Dermis blood vessel endothelial cell (primary cell): Measurements from ENCODE around the gene SULT4A1. TPM values are rescaled to one million over a fixed set of nuclear protein-coding genes. Genes with fewer than 3 reads are reported as not detected.
"Not testable (repeated sequence)": the region's sequence is repeated elsewhere in the genome, so short reads cannot be mapped to it uniquely, and the experiment has no call there.

Source experiments
- DNase-seq: peaks from one replicate; pipeline ENCODE4 v3.0.0; 2010
- total RNA-seq: library from RNA; depleted of rRNA; stranded (reverse); fragments of >200 nt; gene quantifications from 2 replicates; pipeline ENCODE4 v1.2.3, GENCODE V29; 2014

SULT4A1 gene
- 0.05 TPM in 1 of 2 replicates, not detected in the other for total RNA-seq

GRCh38 chr22:43862074-43862881, at the start of gene SULT4A1:
TSS of gene SULT4A1 (minus strand) at chr22:43862513. CDS start at chr22:43862382, 131 bp downstream.
- DNase-seq, result peak; percentile 9

DNA sequence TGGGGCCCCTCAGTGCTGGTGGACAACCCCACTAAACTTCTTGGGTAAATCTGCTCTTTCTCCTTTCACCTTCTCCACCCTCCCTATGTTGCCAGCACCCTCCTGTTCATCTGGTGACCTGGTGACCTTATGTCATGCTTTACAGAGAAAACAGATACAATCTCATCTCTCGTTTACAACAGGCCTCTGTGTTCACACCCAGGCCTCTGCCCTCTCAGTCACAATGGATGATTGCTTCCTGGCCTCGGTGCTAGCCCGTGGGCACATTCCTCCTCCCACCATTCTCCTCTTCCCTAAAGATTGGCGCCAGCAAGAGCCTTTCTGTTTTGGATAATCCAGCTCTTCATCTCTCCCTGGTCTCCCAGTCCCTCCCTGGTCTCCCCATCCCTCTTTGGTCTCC, 49.0 kb upstream of the SULT4A1 start:
- DNase-seq, result no peak

- DNase-seq, result no peak
Observed at GRCh38 chr22:43910178-43910695, 47.9 kb upstream of the SULT4A1 start.

DNA sequence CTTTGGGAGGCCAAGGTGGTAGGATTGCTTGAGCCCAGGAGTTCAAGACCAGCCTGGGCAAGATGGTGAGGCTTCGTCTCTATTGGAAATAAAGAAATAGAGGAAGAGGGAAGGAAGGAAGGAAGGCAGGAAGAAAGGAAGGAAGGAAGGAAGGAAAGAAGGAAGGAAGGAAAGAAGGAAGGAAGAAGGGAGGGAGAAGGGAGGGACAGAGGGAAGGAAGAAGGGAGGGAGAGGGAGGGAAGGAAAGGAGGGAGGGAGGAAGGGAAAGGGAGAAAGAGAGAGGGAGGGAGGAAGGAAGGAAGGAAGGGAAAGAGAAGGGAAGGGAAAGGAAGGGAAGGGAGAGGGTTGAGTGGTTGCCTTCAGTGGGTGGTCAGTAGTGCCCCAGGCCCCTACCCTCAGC, 47.4 kb upstream of the SULT4A1 start:
- no peak for DNase-seq

DNA sequence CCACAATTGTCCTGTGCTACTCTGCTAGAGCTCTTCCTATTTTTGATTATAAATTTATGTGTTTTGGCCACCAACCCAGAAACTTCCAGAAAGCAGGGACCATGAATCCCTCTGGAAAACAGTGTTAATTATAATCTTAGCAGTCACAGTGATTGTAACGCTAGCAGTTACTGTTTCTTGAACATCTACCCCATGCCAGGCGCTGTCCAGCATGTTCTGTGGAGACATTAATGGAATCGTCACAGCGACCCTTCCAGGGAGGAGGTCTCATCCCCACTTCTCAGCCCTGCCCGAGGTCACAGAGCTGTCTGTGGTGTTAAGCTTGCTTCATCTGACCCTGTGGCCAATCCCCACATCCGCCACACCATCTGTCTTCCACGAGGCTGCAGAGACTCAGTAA, 43.4 kb upstream of the SULT4A1 start:
- DNase-seq, result no peak

DNA sequence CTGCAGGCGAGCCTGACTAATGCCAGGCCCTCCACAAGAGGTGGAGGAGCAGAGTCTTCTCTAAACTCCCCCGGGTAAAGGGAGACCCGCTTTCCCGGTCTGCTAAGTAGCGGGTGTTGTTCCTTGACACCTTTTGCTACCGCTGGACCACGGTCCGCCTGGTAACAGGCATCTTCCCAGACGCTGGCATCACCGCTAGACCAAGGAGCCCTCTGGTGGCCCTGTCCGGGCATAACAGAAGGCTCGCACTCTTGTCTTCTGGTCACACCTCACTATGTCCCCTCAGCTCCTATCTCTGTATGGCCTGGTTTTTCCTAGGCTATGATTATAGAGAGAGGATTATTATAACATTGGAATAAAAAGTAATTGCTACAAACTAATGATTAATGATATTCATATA, 42.1 kb upstream of the SULT4A1 start:
- not testable (repeated sequence) for DNase-seq

DNA sequence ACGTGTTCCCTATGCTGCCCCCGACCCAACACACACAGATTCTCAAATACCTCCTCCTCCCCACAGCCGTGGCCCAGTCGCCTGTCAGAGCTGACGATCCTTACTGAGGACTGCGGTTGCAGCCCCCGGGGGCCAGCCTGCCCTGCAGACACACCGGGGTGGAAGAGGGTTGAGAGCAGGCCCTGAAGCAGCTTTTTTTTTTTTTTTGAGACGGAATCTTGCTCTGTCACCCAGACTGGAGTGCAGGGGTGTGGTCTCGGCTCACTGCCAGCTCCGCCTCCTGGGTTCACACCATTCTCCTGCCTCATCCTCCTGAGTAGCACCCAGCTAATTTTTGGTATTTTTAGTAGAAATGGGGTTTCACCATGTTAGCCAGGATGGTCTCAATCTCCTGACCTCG, 40.7 kb upstream of the SULT4A1 start:
- DNase-seq, result not testable (repeated sequence)

DNA sequence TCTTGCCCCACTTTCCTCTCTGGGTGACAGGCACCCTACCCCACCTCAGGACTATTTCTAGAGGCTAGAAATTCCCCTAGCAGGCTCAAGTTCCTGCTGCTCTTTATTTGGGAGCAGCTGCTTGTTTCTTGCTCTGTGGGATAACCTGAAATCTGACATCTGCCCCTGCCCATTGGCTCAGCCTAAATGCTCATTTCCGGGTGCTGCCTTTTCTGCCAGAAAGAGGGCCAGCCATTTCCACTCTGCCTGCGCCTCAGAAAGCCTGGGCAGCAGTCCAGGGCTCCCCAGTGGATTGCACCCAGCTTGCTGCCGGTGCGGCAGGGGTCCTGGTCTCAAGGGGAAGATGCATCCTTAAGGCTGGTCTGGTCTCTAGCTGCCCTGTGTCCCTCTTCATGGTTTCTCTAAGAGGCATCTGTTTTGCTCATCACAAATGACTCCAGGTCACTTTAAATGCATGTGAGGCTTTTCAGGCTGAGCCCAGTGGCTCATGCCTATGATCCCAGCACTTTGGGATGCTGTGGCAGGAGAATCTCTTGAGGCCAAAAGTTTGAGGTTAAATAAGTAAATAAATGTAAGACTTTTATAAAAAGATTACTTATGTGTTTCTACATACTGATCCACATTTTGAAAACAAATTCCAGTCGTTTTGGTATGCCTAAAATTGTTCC, 39.8 kb upstream of the SULT4A1 start:
- no peak for DNase-seq

GRCh38 chr22:43900206-43900605, 37.9 kb upstream of the SULT4A1 start:
- DNase-seq, result no peak

GRCh38 chr22:43897751-43898261, 35.5 kb upstream of the SULT4A1 start:
- DNase-seq, result no peak

- DNase-seq, result no peak
Observed at GRCh38 chr22:43895986-43896645, 33.8 kb upstream of the SULT4A1 start.

DNA sequence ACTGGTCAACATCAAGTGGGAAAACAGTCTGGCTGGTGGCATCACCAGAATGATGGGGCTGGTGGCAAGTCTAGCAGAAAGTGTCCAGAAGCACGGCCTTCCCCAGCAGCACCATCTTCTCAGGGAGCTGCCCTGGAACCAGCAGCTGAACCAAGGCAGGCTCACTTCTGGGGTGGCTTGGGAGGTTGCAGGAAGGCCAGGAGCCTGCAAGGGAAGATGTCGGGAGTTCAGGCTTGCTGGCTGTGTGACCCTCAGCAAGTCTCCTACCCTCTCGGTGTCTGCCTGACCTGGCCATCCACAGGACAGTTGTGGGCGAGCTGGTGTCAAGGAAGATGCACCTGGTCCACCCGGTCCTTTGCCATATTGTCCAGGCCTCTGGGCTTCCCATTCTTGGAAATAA, 31.8 kb upstream of the SULT4A1 start:
- no peak for DNase-seq

- no peak for DNase-seq
Observed at GRCh38 chr22:43893266-43893665, 31.0 kb upstream of the SULT4A1 start.

- no peak for DNase-seq
Observed at GRCh38 chr22:43892183-43892894, 30.0 kb upstream of the SULT4A1 start.

DNA sequence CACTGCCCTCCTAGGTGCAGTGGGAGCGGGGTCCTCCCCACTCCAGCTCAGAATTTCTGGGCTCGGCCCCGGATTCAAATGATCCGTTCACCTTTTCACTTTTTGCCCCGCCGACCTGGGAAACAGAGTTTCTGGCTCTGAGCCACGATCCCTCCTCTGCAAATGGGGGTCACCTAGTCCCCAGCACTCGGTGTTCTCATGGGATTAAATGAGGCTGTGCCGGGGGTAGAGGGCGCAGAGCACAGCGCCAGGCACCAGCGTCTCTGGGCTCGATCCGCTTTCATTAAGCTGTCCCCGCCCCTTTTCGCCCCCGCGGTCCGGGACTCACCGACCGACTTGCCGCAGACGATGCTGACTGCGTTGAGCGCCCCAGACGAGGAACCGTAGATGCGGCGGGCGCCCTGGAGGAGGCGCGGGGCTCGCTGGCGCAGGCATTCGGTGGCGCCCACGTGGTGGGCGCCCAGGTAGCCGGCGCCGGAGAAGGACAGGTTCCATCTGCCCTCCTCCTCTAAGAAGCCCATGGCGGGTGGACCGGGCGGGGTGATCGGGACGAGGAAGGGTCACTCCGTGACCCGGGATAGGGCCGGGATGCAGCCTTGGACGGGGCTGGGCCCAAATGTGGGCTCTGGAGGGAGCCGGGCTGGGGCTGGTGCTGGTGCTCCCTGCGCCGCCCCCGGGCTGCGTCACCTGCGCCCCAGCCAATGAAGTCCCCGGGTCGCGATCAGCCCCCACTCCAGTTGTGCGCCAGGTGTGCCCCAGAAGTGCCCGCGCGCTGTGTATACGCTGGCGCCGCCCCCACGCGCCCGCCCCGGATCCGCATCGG, 29.3 kb upstream of the SULT4A1 start, which contains the start of gene PNPLA5:
TSS of gene PNPLA5 (minus strand) at position 654 of the 823 bp plus-strand sequence. CDS start at position 521, 133 bp downstream.
- no peak for DNase-seq

GRCh38 chr22:43890901-43891331, 28.6 kb upstream of the SULT4A1 start:
- DNase-seq, result no peak

- no peak for DNase-seq
Observed at GRCh38 chr22:43889860-43890253, 27.5 kb upstream of the SULT4A1 start.

DNA sequence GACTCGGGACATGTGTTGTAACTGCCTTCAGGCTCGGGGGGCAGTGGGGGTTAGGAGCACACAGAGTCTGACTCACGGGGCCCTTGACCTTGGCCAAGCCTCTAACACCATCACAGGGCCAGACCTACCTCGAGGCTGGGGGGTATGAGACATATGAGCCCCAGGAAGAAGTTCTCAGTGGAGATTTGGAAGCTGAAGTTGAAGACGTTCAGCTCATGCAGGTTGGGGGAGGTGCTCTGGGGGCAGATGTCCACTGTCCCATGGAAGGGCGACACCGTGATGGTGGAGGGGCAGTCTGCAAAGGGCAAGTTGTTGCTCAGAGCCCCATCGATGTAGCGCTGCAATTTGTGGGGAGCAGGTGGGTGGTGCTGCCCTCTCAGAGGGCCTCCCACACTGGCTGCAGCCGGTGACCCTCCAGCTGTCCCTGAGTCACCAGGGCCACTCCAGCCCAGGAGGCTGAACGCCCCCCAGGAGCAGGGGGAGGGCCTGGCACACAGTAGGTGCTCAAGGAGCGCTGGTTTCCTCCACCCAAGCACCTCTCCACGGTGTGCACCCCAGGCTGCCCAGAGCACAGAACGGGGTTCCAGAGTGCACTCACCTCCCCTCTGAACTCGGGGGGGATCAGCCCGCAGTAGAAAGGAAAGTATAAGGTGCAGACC, 27.0 kb upstream of the SULT4A1 start:
- DNase-seq, result no peak

GRCh38 chr22:43888740-43889139, 26.4 kb upstream of the SULT4A1 start:
- DNase-seq, result no peak

DNA sequence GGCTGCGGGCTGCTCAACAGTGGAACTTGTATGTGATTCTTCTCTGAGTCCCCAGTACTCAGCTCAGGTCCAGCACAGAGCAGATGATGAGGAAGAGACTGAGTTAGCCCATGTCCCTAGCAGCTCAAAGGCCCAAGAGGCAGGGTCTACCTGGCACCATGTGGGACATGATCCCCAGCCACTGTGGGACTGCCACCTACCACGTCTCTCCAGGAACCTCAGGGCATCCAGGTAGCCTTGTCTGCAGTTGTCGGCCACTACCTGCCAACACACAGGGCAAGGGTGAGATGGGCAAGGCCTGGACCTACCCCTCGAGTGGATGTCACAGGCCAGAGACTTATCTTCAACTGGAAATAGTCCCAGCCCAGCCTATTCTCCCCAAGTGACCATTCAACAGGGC, 25.1 kb upstream of the SULT4A1 start:
- no peak for DNase-seq

DNA sequence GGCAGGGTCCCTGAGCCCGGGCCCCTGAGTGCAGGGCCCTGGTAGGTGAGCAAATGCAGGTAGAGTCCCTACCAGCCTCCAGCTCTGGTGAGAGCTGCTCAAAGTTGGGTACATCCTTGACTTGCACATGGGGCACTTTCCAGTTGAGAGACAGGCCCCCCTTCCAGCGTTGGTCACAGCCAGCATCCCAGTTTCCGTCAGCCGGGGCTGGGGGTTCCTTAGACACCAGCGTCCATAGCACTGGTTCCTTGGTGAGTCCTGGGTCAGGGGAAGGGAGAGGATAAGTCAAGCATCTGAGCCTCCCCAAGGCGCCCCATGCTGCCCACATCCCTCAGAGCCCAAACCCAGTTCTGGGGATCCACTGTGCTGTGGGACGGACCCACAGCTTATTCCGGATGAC, 23.9 kb upstream of the SULT4A1 start:
- no peak for DNase-seq
